Lung (tissue), 12 donors: ENCODE data around the gene BCL7B. TPM values are rescaled to one million over a fixed set of nuclear protein-coding genes. Genes with fewer than 3 reads are reported as not detected.

Source experiments
- ATAC-seq: fragments of 200-7000 bp; cut with Tn5 transposase; one replicate; pipeline ENCODE4 v1.9.1; 2020; ENCODE audit warnings: moderate number of reproducible peaks; ENCODE audit not compliant: insufficient read depth, low FRiP score
- DNase-seq, 3 donors: peaks; one replicate each; pipeline ENCODE4 v3.0.0-alpha.2; 2013 to 2017
- H3K27ac ChIP-seq, 2 donors: one replicate each; pipeline ENCODE4 v1.5.1; 2013; ENCODE audit warnings: mild to moderate bottlenecking in 2 of 2, moderate library complexity in 2 of 2, control low read depth in 1 of 2, inconsistent platforms in 1 of 2, low read depth in 1 of 2, low read length in 1 of 2
- H3K27me3 ChIP-seq, 3 donors: one replicate each; pipeline ENCODE4 v1.5.1; 2013; ENCODE audit warnings: low read length in 2 of 3; ENCODE audit not compliant: control insufficient read depth in 3 of 3, insufficient read depth in 3 of 3
- H3K36me3 ChIP-seq, 4 donors: one replicate each; pipeline ENCODE4 v1.5.1; 2013; ENCODE audit warnings: low read length in 4 of 4, mild to moderate bottlenecking in 1 of 4, moderate library complexity in 1 of 4; ENCODE audit not compliant: control insufficient read depth in 4 of 4, insufficient read depth in 4 of 4
- H3K4me1 ChIP-seq, 5 donors: one replicate each; pipeline ENCODE4 v1.5.1; 2013; ENCODE audit warnings: low read length in 5 of 5, mild to moderate bottlenecking in 2 of 5, moderate library complexity in 1 of 5; ENCODE audit not compliant: control insufficient read depth in 5 of 5, insufficient read depth in 5 of 5
- H3K4me3 ChIP-seq: one replicate; pipeline ENCODE4 v1.5.1; 2013; ENCODE audit warnings: mild to moderate bottlenecking, control low read depth, moderate library complexity
- H3K9ac ChIP-seq, 2 donors: one replicate each; pipeline ENCODE4 v1.5.1; 2013; ENCODE audit warnings: low read length in 2 of 2, control low read depth in 1 of 2; ENCODE audit not compliant: insufficient read depth in 1 of 2
- H3K9me3 ChIP-seq, 4 donors: one replicate each; pipeline ENCODE4 v1.5.1; 2013; ENCODE audit warnings: low read length in 3 of 4, mild to moderate bottlenecking in 1 of 4, moderate library complexity in 1 of 4; ENCODE audit not compliant: control insufficient read depth in 4 of 4, insufficient read depth in 3 of 4
- WGBS, 2 donors: extraction: QIAGEN DNeasy Blood & Tissue Kit; methylation state at CpG; one replicate each; pipeline ENCODE4 v1.1.7; 2013; 5-methylcytosine and 5-hydroxymethylcytosine counted together
- polyA plus RNA-seq, 2 donors: library from polyadenylated mRNA; stranded (reverse); fragments of 200-250 nt; gene quantifications; one replicate each; pipeline ENCODE4 v1.2.1, GENCODE V29; 2013
- total RNA-seq, 2 donors: library from RNA; depleted of rRNA in 1 of 2; stranded (reverse); fragments of >200 nt in 1 of 2; gene quantifications; one replicate each; pipeline ENCODE4 v1.2.1, GENCODE V29; 2014 to 2021
- TF ChIP-seq, protein P1 (sequence below): IDR thresholded peaks from 2 replicates; pipeline ENCODE4 v1.5.1; 2012; ENCODE audit warnings: mild to moderate bottlenecking; ENCODE audit errors: control extremely low read depth, extremely low read depth
- donor health status: control.
- donor health status: control.
- donor health status: Bipolar disorder and iron deficiency.
- donor health status: healthy.
- donor health status: DM: yes; HTN: yes; CAD: no.

BCL7B gene
- total and polyA plus RNA-seq, 4 donors: 17.7 to 71.0 (median 60.6) TPM

DNA sequence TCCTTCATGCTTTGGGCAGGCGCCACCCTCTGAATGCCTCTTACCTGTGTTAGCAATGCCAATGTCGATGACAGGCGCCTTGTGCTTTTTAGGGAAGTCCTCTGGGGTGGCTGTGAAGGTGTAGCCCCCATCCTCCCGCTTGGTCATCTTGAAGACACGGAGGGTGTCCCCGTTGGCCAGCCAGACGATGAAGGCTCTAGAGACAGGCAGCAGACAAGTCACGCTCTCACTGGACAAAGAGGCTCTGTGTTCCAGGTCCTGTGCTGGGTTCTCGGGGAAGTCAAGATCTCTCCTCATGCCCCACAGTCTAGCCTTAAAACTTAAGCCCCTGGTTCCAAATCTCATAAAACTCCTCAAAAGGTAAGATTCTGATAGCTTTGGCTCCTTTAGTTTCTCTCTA is 15.8 kb upstream of the BCL7B start:
- H3K4me3 ChIP-seq: no peak overlapping the region
- H3K9ac ChIP-seq: no peak overlapping the region
- H3K27ac ChIP-seq: no peak overlapping the region
- H3K9me3 ChIP-seq: no peaks in the 10 kb centered on the region
- DNase-seq (no peak), ATAC-seq (no peak)
- peaks cover 0 to 9% (median 3%) of the 10 kb centered on the region in 5 donors for H3K4me1 ChIP-seq
- 95 to 96% methylated on average over 9 of the region's 9 CpGs for WGBS, 2 donors
- no peaks in the 10 kb centered on the region for H3K27me3 ChIP-seq
- TF ChIP-seq, protein P1, sequence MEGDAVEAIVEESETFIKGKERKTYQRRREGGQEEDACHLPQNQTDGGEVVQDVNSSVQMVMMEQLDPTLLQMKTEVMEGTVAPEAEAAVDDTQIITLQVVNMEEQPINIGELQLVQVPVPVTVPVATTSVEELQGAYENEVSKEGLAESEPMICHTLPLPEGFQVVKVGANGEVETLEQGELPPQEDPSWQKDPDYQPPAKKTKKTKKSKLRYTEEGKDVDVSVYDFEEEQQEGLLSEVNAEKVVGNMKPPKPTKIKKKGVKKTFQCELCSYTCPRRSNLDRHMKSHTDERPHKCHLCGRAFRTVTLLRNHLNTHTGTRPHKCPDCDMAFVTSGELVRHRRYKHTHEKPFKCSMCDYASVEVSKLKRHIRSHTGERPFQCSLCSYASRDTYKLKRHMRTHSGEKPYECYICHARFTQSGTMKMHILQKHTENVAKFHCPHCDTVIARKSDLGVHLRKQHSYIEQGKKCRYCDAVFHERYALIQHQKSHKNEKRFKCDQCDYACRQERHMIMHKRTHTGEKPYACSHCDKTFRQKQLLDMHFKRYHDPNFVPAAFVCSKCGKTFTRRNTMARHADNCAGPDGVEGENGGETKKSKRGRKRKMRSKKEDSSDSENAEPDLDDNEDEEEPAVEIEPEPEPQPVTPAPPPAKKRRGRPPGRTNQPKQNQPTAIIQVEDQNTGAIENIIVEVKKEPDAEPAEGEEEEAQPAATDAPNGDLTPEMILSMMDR: no peak
- peaks cover 33 to 43% (median 40%) of the 10 kb centered on the region in 4 donors for H3K36me3 ChIP-seq

DNA sequence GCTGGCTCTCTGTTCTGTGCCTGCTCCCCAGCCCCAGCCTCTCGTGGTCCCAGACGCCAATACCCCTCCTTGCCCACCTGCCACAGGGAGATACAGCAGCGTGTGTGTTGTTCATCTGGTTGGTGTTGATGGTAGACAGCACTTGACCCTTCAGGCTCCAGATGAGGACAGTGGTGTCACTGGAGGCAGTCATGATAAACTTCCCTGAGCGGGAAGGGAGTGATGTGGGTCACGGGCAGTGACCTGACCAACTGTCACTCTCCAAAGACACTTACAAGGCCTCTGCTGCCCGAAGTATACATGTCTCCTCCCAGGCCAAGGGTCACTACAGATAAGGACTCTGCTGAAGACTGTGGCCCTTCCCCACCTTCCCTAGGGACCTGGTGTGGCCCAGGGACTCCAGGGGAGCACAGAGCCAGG is 15.3 kb upstream of the BCL7B start:
- DNase-seq (no peak), ATAC-seq (no peak)
- 81 to 89% methylated on average over 6 of the region's 6 CpGs for WGBS, 2 donors
- peaks cover 33 to 43% (median 40%) of the 10 kb centered on the region in 4 donors for H3K36me3 ChIP-seq
- no peaks in the 10 kb centered on the region for H3K27me3 ChIP-seq
- H3K9me3 ChIP-seq: no peaks in the 10 kb centered on the region
- no peak overlapping the region for H3K4me3 ChIP-seq
- H3K9ac ChIP-seq: no peak overlapping the region
- TF ChIP-seq, protein P1: no peak
- peaks cover 0 to 8% (median 3%) of the 10 kb centered on the region in 5 donors for H3K4me1 ChIP-seq
- no peak overlapping the region for H3K27ac ChIP-seq

DNA sequence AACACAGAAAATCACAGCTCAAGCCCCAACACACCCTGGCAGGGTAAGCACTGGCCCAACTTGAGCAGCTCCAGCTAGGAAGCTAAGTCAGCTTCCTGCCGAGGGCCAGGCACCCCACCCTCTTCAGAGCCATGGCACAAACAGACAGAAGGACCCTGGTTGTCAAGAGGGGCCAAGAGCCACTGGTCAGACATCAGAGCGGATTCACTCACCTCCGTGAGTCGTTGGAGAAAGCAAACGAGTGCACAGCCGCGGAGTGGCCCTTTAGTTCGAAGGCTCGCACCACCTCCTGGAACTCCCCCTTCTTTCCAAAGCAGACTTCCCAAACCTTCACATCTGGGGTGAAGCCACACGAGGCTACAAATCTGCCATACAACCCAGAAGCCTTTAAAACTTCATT is 13.5 kb upstream of the BCL7B start:
- Histone ChIP-seq H3K9ac (no peak overlapping the region), H3K4me3 (no peak overlapping the region), H3K27ac (no peak overlapping the region), H3K27me3 (no peaks in the 10 kb centered on the region), H3K4me1 (peaks cover 0 to 2% (median 0%) of the 10 kb centered on the region in 5 donors), H3K9me3 (no peaks in the 10 kb centered on the region), H3K36me3 (peaks cover 33 to 42% (median 39%) of the 10 kb centered on the region in 4 donors)
- DNase-seq: no peak
- 92 to 94% methylated on average over 10 of the region's 10 CpGs for WGBS, 2 donors
- ATAC-seq: no peak
- TF ChIP-seq, protein P1: no peak

DNA sequence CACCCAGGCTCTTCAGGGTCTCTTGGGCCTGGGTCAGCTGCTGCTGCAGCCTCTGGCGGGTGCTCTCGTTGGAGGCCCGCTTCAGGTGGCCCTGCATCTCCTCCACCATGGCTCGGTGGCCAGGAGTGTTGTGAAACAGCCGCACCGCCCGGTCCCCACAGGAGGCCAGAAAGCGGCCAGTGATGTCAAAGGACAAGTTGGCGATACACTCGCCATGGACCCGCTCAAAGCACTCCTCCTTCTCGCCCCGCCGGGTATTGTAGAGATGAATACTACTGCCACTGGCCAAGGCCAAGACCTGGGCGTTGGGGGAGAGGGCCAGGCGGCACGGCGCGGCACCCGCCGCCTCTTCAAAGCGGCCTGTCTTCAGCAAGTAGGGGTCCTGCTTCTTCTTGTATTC is 13.0 kb upstream of the BCL7B start:
- peaks cover 33 to 42% (median 37%) of the 10 kb centered on the region in 4 donors for H3K36me3 ChIP-seq
- no peak overlapping the region for H3K9ac ChIP-seq
- peaks cover 0 to 2% (median 0%) of the 10 kb centered on the region in 5 donors for H3K4me1 ChIP-seq
- H3K27me3 ChIP-seq: no peaks in the 10 kb centered on the region
- WGBS, 2 donors: 97 to 98% methylated on average over 22 of the region's 22 CpGs
- H3K27ac ChIP-seq: no peak overlapping the region
- ATAC-seq (no peak), DNase-seq (no peak)
- TF ChIP-seq, protein P1: no peak
- H3K4me3 ChIP-seq: no peak overlapping the region
- no peaks in the 10 kb centered on the region for H3K9me3 ChIP-seq
